Stimulated activated CD4-positive, alpha-beta T cell treated with anti-CD3 and anti-CD28 coated beads, Interleukin-12 subunit alpha, Interleukin-12 subunit beta, amount 100 ng/mL, for 4 hours (primary cell): ENCODE results near the gene AJAP1.

Experiments used
- DNase-seq: peaks from one replicate; pipeline ENCODE4 v3.0.0-alpha.2; 2020

AJAP1 gene

DNA sequence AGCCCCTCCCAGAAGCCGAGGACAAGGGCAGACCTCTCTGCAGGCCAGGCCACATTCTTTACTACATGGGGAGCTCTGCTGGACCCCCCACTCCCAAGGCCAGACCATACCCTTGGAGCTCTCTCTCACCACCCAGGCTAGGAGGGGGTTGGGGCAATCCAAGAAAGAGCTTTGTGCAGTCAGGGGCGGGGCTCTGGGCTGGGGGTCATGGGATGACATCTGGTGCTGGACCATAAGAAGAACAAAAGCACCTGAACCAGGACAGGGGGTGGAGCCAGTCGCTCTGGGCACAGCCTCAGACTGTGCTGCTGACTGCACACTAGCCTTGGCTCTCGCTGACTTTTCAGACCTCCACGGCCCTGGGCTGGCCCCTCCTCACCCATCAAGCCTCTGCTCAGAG lies 23.1 kb upstream of the AJAP1 start:
- no peak for DNase-seq

DNA sequence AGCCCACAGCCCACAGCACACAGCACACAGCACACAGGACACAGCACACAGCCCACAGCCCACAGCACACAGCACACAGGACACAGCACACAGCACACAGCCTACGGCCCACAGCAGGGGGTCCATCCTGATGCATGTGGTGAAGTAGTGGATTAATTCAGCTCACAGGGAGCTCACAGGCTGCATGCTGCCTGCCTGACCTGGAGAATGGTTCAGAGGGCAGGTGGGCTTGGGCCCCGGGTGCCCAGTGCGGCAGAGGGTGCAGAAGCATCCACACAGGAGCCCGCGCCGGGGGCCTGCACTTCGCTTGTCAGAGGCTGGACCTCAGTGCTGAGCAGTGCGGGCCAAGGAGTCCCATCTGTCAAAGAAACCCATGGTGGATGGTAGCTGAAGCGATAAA lies 21.1 kb upstream of the AJAP1 start:
- DNase-seq: no peak

DNA sequence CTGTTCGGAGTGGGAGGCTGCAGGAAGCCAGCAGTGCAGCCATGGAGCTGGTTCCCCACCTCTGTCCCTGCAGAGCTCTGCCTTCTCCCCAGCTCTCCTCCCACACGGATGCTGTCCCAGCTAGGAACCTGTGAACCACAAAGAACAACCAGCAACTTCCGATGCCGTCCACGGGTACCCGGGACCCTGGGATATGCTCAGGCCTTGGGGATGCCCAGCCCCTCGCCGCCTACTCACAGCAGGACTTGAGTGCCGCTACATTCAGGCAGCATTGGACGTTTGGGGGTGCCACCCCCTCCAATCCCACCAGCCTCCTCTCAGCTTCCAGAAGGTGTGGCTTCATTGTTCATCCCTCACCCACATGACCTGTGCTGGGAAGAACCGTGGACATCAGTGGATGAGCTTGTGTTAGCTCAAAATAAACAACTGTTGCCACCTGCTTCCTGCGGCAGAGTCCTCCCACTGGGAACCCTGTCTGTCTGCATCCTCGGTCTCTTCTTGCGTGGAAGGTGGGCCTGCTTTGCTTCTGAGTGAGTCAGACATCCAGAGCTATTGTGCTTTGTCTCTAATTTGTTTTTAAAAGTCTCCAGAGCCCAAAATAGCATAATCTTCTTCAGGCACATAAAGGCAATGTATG lies 20.1 kb upstream of the AJAP1 start:
- DNase-seq: no peak

DNA sequence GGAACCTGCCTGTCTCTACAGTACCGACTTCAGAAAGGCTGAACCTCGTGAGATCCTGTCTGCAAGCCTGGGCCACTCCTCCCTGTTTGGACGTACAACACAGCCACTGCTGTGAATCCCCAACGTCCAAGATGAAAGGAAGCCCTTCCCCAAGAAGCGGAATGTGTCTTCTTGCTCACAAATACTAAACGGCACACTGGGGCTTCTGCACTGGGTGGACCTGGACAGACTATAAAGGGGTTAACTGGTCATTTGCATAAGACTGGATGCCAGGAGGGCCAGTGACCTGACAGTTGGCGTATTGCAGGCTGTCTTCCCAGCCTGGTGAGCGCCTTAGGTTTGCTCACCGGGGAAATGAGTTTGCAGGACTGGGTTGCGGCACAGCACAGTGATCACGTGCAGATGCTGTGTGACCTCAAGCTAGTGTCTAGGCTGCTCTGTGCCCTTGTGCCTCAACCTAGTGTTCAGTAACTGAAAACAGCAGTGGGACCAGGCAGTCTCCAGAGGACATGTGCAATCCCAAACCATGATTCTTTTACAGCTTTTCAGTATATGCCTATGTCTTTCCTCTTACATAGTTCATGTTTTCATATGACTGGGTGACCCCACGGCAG lies 19.5 kb upstream of the AJAP1 start:
- no peak for DNase-seq

DNA sequence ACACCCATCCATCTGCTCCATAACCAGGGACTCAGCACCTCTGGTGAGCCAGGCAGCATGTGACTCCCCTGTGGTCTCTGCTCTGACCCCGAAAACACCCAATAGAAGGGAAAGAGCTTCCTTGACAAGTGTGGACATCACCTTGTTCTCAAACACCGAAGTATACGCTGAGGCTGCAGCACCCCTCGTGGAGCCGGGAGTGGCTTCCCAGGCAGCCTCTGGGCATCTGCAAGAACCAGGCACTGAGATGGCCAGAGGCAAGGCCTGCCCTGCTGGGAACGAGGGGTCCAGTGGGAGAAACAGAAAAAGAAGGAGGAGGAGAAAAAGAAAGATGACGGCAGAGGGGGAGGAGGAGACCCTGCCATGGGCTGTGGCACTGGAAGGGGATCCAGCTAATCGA lies 18.2 kb upstream of the AJAP1 start:
- DNase-seq: no peak

DNA sequence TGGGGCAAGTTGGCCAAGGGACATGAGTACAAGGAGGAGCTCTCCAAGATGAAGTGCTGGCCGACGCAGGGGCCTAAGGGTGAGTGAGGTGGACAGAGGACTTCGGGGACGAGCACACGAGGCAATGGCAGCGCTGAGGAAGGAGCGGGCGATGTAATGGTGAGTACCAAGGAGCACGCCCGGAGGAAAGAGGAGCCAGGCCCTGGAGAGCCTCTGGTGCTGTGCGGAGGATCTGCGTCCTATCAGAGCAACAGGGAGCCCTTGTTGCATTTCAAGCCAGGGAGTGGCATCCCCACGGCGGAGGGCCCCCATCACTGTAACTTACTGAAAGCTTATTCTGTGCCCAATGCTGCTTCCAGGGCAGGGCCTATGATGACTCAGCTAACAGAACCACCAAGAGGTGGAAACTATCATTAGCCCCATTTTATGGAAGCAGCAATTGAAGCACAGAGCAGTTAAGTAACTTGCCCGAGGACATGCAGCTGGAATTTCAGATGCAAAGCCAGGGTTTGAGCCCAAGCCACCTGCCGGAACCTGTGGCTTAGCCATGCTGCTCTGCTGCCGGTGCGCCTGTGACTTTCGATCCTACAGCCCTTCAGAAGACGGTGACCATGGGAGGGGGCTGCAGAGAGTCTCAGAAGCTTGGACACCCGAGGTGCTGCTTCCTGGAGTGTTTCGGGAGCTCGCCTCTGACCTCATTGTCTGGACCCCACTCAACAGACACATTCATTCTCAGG lies 17.6 kb upstream of the AJAP1 start:
- DNase-seq: no peak

DNA sequence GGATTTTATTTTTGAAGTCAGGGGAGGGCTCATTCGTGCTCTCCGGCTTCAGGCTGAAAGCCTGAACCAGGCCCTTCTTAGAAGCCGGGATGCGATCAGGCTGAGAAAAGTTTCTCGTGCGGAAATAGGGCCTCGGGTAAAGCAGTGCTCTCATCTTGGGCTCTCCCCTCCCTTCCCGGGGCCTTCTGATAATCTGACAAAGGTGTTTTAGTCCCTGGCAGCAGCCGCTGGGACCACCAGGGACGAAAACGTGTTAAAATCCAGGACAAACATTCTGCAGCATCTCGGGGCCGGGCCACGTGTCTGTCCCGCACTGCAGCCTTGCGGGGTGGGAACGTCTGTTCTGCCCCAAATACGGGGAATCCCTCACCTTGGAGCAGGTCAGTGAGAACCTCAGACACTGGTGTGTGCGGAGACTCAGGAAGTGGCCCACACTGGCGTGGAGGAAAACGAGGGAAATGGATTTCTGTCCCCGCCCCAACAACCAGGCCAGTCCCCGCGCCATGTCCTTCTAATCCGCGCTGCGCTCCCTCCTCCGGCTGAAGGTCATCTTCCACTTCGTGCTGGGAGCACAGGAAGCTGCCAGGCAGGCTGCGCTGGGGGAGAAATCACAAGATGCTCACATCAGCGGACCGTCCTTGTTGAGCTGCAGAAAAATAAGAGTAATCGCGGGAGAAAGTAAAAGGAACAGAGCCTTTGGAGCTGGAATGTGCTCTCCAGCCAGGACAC lies 16.6 kb upstream of the AJAP1 start:
- no peak for DNase-seq

DNA sequence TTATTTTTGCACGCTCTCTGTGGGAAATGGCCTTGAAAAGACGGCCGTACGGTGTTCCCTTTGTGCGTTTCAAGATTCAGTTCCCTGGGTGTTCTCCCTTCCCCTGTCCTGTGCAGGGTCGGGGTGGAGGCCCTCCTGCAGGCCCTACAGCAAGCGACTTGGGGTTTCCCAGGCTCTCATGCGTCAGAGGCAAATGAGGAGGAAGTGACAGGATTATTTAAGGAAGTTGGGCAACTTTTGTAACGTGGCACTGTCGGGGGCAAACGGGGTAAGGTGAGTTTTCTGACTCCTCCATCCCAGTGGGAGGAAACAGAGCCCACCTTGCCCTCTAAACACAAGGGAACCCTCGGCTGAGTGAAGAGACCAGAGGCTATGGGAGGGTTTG lies 16.1 kb upstream of the AJAP1 start:
- no peak for DNase-seq

DNA sequence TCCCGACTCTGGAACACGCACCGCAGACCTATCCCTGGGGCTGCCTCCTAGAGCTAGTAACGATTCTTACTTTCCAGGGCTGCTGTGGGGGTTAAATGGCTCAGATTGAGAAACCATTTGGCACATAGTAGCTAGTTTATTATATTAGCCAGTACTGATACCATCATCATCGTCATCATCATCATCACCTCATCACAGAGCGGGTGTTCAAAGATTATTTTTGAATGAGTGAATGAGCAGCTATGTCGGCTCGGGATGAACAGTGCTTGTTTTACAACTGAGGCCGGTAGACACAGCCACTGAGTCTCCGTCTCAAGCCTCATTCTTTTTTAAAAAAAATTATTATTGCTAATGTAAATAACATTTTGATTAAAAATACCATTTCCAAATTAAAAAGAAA lies 13.5 kb upstream of the AJAP1 start:
- no peak for DNase-seq

DNA sequence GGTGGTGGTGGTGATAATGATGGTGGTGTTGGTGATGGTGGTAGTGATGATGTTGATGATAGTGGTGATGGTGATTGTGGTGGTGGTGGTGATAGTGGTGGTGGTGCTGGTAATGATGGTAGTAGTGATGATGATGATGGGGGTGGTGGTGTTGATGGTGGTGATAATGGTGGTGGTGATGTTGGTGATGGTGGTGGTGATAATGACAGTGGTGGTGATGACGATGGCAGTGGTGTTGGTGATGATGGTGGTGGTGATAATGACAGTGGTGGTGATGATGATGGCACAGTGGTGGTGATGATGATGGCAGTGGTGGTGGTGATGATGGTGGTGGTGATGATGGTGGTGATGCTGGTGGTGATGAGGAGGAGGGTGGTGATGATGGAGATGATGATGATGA lies 7.0 kb upstream of the AJAP1 start:
- no peak for DNase-seq

DNA sequence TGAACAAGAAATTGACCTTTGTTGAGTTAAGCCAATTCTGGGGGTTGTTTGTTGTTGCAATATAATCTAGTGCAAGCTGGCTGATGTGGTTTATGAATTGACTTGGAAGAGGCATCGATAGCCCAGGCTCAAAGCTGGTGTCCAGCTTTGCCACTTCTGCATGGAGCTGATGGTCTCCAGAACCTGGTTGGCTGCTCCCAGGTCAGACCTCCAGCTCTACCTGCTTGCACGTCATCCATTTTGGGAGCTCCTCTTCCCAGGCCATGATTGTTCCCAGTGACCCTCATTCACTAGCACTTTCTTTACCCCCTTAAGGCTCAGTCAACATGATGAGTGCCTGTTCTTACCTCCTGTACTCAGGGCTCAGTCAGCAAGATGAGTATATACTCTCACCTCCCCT lies 5.8 kb upstream of the AJAP1 start:
- no peak for DNase-seq

DNA sequence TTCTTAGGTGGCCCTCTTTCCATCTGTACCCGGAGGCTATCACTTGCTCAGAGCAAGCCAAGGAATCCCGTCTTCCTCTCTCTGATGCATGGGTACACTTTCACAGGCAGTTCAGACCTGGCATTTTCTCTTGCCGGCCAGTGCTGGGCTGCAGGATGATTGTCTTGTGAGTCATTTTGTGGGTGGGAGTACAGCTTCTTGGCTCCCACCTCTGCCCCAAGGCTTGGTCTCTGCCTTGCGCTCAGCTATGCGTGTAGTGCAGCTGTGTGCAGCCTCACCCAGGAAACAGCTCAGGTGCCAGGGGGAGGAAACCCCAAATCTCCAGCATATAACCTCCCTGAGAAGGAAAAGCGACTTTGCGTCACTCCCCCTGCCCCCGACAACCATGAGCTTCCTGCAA lies 3.9 kb upstream of the AJAP1 start:
- DNase-seq: no peak

DNA sequence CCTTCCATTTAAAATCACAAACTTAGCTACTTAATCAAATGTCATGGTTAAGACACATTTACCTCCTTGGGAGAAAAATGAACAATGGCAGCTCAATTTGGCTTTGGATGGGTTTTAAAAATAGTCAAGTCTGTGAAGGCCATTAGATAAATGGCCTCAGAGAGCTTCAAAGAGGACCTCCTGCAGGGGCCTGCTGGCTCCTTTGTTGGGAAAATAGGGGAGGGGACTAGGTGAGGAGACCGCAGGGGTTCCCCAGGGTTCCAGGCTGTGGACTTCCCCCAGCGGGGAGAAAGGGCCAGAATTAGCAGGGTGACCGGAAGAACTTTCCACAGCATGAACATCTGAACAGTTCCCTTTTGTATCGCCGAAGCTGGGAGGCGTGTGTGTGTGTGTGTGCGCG lies 3.4 kb upstream of the AJAP1 start:
- DNase-seq: no peak

DNA sequence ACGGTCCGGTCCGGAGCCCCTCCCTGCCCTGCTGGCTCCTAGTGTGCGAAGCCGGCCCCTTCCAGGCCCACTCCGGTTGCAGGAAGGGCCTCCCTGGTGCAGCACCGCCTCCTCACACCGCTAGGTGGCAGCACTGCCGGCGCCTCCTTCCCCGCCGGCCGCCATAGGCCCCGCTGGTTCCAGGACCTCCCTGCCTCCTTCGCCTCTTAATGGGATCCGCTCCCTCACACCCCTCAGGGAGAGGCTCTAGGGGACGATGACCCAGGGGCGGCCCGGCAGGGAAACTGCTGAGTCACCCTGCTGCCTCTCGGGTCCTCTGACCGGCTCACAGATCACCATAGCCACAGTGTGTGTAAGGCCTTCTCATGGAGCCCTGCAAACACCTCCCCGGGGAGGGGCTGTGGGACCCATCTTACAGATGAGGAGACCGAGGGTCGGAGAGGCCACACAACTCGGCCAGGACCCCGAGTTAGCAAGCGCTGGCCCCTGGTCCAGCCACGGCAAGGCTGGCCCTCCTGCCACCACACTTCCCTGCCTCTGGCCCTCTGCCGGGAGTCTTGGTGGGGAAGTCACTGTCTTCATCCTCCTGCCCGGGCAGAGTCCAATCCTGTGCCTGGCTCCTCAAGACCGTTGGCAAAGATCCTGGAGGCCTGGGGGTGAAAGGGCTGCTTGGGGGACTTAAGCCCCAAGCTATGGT lies 1.6 kb upstream of the AJAP1 start:
- peak; percentile 65 for DNase-seq

DNA sequence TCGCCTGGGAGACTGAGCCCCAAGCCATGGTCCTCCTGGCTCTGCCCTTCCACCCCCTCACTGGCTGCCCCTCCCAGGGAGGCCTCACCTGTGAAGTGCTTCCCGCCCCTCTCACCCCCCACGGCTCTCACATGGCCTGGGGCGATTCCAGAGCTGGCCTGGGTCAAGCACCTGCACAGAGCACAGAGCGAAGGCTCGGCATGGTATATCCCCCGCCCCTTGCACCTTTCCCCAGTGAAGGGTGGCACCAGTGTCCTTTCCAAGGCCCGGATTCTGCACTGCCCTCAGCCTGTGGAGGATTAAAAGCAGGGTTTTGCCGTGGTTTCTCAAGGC lies 1.1 kb upstream of the AJAP1 start:
- DNase-seq: no peak

DNA sequence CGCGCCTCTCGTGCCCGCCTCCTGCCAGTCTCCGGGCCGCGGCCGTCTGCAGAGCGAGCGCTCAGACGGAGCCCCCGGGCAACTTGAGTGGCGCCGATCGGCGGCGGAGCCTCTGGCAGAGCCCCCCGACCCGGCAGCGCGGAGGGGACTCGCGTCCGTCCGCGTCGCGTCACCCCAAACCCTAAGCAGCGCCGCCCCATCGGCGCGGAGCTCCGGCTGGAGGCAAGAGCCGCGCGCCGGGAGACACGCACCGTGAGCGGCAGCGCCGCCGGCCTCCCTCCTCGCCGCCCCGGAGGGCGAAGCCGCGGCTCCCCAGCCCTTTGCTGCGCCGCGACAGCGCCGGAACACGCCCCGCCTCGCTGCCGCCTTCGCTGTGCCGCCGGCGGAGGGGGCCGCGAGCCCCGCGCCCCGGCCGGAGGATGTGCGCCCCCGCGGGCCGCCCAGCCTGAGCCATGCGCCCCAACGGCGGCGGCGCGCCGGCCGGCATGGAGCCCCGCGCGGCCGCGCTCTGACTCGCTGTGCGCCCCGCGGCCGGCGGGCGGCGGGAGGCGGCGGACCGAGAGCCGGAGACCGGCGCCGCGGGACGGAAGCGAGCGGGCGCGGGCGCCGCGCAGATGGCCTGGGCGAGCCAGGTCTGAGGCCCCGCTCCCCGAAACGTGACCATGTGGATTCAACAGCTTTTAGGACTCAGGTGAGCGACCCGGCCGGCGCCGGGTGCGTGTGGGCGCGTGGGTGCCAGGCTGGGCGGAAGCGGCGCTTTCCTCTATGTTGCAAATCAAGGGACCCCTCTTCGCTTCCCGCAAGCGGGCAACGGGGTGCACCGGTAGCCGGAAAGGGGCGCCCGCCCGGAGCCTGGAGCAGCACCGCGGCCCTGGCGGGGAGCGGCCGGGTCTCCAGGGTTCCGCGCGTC lies 610 bp downstream of the AJAP1 start:
- no peak for DNase-seq

DNA sequence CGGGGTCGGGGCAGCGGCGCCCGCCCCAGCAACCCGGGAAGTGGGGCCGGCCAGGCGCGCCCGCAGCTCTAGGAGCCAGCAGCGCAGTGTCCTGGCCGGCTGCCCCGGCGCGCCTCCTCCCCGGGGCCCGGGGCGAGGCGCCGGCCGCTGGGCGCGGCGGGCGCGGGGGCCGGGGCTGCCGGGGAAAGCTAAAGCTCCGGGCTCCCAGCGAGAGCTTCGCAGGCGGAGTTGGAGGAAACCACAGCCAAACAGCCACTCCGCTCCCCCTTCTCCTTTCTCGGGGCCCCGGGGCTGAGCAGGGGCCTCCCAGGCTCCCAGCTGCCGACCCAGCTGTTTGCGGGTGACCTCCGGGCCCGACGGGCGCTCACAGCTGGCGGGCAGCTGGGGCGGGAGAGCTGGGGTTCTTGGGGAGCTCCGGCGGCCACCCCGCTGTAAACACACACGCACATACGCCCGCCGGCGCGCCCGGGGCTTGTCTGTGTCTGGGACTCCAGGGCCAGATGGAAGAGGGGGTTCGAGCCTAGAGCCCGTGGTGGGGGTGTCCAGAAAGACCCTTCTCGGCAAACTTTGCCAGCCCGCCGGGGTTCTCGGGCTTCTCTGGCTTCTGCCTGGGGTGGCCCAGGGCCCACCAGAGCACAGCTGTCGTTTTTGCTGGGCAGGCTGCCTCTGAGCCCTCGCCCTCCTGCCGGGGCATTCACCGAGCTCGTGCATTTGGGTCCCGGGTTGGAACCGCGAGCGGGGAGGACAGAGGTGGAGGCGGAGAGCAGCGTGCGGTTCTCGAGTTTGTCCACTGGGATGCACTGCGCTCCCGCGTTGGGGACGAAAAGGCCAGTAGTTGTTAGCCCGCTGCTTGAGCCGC lies 1.5 kb downstream of the AJAP1 start:
- DNase-seq: no peak

DNA sequence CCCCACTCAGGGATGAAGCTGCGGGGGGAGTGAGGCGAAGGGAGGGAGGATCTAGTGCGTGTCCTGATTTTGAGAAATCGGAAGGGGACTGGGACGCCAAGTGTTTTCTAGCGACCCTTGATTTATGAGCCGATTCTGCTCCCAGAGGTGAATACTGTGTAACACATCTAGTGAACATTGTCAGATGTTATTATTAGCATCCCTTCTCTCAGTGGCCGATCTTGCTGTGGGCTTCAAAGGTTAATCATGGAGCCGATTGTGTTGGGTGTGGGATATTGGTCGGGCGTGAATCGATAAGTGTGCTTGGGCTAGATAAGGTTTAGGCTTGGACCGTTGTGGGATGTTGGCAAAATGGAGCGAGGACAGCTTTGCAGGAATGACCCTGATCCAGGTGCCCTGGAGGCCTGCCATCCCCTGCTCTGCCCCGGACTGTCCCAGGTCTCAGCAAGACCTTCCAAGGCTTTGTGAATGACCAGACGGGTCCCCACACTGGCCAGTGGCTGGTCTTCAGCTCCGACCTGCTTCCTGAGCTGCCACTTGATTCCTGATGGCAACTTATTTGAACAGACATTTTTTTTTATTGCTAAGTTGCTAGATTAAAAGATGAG lies 2.2 kb downstream of the AJAP1 start:
- DNase-seq: no peak

DNA sequence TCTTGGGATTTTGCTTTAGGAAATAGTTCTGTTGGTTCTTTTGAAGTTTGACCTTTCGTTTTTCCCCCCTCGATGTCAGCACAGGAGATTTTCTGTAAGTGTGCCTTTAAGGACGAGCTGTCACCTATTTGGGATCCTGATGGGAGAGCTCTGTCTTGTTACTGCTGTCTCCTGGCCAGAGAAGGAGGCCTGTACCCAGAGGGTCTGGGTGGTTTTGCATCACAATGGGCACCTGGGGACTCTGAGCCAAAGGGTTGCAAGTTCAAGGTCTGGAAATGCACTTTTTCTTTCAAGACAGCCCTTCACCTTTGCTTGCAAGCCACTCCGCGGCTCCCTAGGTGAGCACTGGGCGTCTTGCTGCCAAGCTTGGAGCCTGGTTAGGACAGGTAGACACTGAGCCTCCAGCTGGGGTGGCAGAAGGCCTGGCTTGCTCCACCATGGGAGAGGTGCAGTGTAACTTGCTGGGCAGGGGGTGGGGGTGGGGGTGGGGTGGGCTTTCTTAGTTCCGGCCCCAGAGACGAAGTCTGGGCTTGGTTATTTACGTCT lies 2.9 kb downstream of the AJAP1 start:
- DNase-seq: no peak

DNA sequence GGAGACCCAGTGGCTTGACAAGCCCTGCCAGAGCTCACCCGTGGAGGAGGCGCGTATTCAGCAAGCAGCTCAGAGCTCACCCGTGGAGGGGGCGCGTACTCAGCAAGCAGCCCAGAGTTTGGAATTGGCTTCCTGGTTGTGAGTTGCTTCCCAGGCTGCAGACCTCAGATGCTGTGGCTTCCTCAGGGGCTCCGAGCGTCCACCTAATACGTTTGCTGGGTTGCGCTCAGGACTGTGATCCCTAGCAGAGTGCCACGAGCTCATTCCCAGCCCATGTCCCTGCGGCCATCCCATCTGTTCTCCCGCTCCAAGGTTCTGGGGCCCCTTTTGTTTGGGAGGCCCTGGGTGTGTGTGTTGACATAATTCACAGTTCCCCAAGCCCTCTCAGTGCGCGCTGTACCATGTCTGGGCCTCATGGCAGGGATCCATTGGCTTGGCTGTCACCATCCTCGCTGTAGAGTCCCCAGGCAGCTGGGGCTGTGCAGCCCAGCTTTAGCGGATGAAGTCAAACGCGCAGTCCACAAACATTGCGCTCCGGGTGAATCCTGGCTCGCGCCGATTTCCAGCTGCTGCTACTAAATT lies 3.6 kb downstream of the AJAP1 start:
- DNase-seq: no peak
